A549 (cell line): ENCODE data around the gene KCND3. TPM values are rescaled to one million over a fixed set of nuclear protein-coding genes. Genes with fewer than 3 reads are reported as not detected.

Experiments
- ATAC-seq, 2 experiments: fragments of 200-7000 bp in 1 of 2; fragments of >200 bp in 1 of 2; cut with Nextera tagmentation in 1 of 2; cut with Tn5 transposase in 1 of 2; 3 replicates each; pipeline versions ENCODE4 v1.8.0 to v1.9.1; 2018 to 2020; ENCODE audit warnings: mild to moderate bottlenecking in 1 of 2, moderate library complexity in 1 of 2
- CTCF ChIA-PET: fragments of 300-600 bp; sonication (Branson Sonifier 250); formaldehyde crosslinking; extraction: SDS; loops from one replicate; lab custom pipeline; 2021; ENCODE audit warnings: antibody characterized with exemption, inconsistent platforms; lab: Yijun Ruan, JAX
- POLR2A ChIA-PET: fragments of 350-600 bp; formaldehyde crosslinking; extraction: SDS; loops from one replicate; lab custom pipeline; 2021; ENCODE audit warnings: antibody characterized with exemption, inconsistent platforms; lab: Yijun Ruan, JAX
- DNase-seq, 2 experiments: peaks; one replicate each; pipeline versions ENCODE4 v3.0.0 to v3.0.0-alpha.2; 2011 to 2016; ENCODE audit warnings: low read depth in 1 of 2, low spot score in 1 of 2
- FAIRE-seq: peaks from 2 replicates; lab custom pipeline; 2011; peaks lifted over from hg19 to GRCh38; lab: Jason Lieb, UNC
- H3K27ac ChIP-seq, 2 experiments: fragments of >200 bp; sonication (Bioruptor Twin); formaldehyde crosslinking; 3 replicates each; pipeline ENCODE4 v1.5.1; 2016 to 2017
- H3K4me1 ChIP-seq: fragments of >200 bp; sonication (Bioruptor Twin); formaldehyde crosslinking; 3 replicates; pipeline ENCODE4 v1.6.1; 2016
- H3K4me2 ChIP-seq: fragments of >200 bp; sonication (Bioruptor Twin); formaldehyde crosslinking; 3 replicates; pipeline ENCODE4 v1.6.1; 2016
- H3K4me3 ChIP-seq: fragments of >200 bp; sonication (Bioruptor Twin); formaldehyde crosslinking; 3 replicates; pipeline ENCODE4 v1.5.1; 2016
- H3K9me3 ChIP-seq: fragments of >200 bp; sonication (Bioruptor Twin); formaldehyde crosslinking; 3 replicates; pipeline ENCODE4 v1.6.1; 2016
- BHLHE40 ChIP-seq: IDR thresholded peaks from 2 replicates; pipeline ENCODE4 v1.6.1; 2012; ENCODE audit warnings: low read depth, low read length, inconsistent platforms
- CHD4 ChIP-seq: fragments of 200-600 bp; sonication (generic); IDR thresholded peaks from 2 replicates; pipeline ENCODE4 v1.6.1; 2016; ENCODE audit warnings: antibody characterized with exemption, mild to moderate bottlenecking, borderline replicate concordance
- EHF ChIP-seq: fragments of 250-450 bp; sonication (Bioruptor Pico); IDR thresholded peaks from 2 replicates; pipeline ENCODE4 v1.5.0; 2020; ENCODE audit warnings: mild to moderate bottlenecking
- EHMT2 ChIP-seq: fragments of 200-600 bp; sonication (generic); IDR thresholded peaks from 2 replicates; pipeline ENCODE4 v1.6.1; 2016; ENCODE audit warnings: antibody characterized with exemption, low read depth, mild to moderate bottlenecking, moderate library complexity
- FOSL2 ChIP-seq, 2 experiments: fragments of 450-650 bp in 1 of 2; fragments of >200 bp in 1 of 2; sonication (Bioruptor Twin) in 1 of 2; formaldehyde crosslinking; IDR thresholded peaks; 2 replicates each; pipeline versions ENCODE4 v1.5.0 to v1.6.1; 2016 to 2020; ENCODE audit warnings: mild to moderate bottlenecking in 1 of 2, moderate library complexity in 1 of 2
- FOXS1 ChIP-seq: fragments of 250-450 bp; sonication (Bioruptor Pico); IDR thresholded peaks from 2 replicates; pipeline ENCODE4 v1.5.0; 2020; ENCODE audit warnings: mild to moderate bottlenecking, moderate library complexity
- JUN ChIP-seq, 2 experiments: fragments of >200 bp; sonication (Bioruptor Twin); formaldehyde crosslinking; IDR thresholded peaks; 2 replicates in 1 of 2; 3 replicates in 1 of 2; pipeline ENCODE4 v1.6.1; 2016 to 2017
- MAFK ChIP-seq: fragments of 450-650 bp; IDR thresholded peaks from 2 replicates; pipeline ENCODE4 v1.6.1; 2014; ENCODE audit not compliant: partially characterized antibody
- MYC ChIP-seq: IDR thresholded peaks from 2 replicates; pipeline ENCODE4 v1.6.1; 2012; ENCODE audit warnings: mild to moderate bottlenecking, inconsistent platforms, low read length, improper control_type of control experiment, borderline replicate concordance
- NFE2L2 ChIP-seq: fragments of 150-350 bp; conservative IDR thresholded peaks from 2 replicates; pipeline ENCODE4 v1.6.1; 2014; ENCODE audit warnings: low read length
- NR3C1 ChIP-seq: fragments of >200 bp; sonication (Bioruptor Twin); formaldehyde crosslinking; IDR thresholded peaks from 3 replicates; pipeline ENCODE4 v1.6.1; 2017
- POLR2AphosphoS2 ChIP-seq: conservative IDR thresholded peaks from 2 replicates; pipeline ENCODE4 v1.6.1; 2012; ENCODE audit warnings: low read length, improper control_type of control experiment, inconsistent platforms
- RAD21 ChIP-seq, 2 experiments: fragments of >200 bp in 1 of 2; sonication (Bioruptor Twin) in 1 of 2; formaldehyde crosslinking in 1 of 2; IDR thresholded peaks in 1 of 2; conservative IDR thresholded peaks in 1 of 2; 2 replicates in 1 of 2; 3 replicates in 1 of 2; pipeline ENCODE4 v1.6.1; 2012 to 2018; ENCODE audit warnings: inconsistent platforms in 1 of 2
- RFX5 ChIP-seq: fragments of 450-650 bp; IDR thresholded peaks from 2 replicates; pipeline ENCODE4 v1.7.1; 2014; ENCODE audit warnings: antibody characterized with exemption, mild to moderate bottlenecking, moderate library complexity
- RNF2 ChIP-seq: fragments of 200-600 bp; sonication (generic); IDR thresholded peaks from 2 replicates; pipeline ENCODE4 v1.6.1; 2016; ENCODE audit warnings: low read depth, mild to moderate bottlenecking, antibody characterized with exemption, moderate library complexity, borderline replicate concordance
- TP53 ChIP-seq: fragments of 250-450 bp; sonication (Bioruptor Pico); IDR thresholded peaks from 2 replicates; pipeline ENCODE4 v1.5.0; 2021; ENCODE audit warnings: mild to moderate bottlenecking, moderate library complexity
- WGBS: methylation state at CpG from one replicate; pipeline ENCODE4 v1.1.6; 2017; ENCODE audit errors: missing lambda C conversion rate; 5-methylcytosine and 5-hydroxymethylcytosine counted together
- polyA plus RNA-seq, 4 experiments: library from polyadenylated mRNA; depleted of rRNA in 3 of 4; stranded (reverse); fragments of >200 nt; fragmentation: RNase III in 1 of 4; extraction: RNeasy Plus Mini Kit Qiagen cat#74134 plus additional on column Dnase treatment in 1 of 4; gene quantifications; 2 replicates in 3 of 4; 3 replicates in 1 of 4; pipeline ENCODE4 v1.2.3, GENCODE V29; 2011 to 2017
- TF ChIP-seq, protein P1 (sequence below): fragments of 250-450 bp; sonication (Bioruptor Pico); IDR thresholded peaks from 2 replicates; pipeline ENCODE4 v1.5.0; 2021; ENCODE audit warnings: mild to moderate bottlenecking, moderate library complexity, borderline replicate concordance
- TF ChIP-seq, protein P2 (sequence below): fragments of >200 bp; sonication (Bioruptor Twin); formaldehyde crosslinking; IDR thresholded peaks from 3 replicates; pipeline ENCODE4 v1.6.1; 2016
- TF ChIP-seq, protein P3 (sequence below): fragments of 250-450 bp; sonication (Bioruptor Pico); IDR thresholded peaks from 2 replicates; pipeline ENCODE4 v1.5.0; 2020; ENCODE audit warnings: low read depth, mild to moderate bottlenecking, moderate library complexity
- TF ChIP-seq, protein P4 (sequence below): fragments of 150-350 bp; IDR thresholded peaks from 2 replicates; pipeline ENCODE4 v1.6.1; 2014; ENCODE audit warnings: low read depth, mild to moderate bottlenecking, low read length
- TF ChIP-seq, protein P5 (sequence below): fragments of 450-650 bp; IDR thresholded peaks from 2 replicates; pipeline ENCODE4 v1.6.1; 2014; ENCODE audit warnings: antibody characterized with exemption

KCND3 gene
- polyA plus RNA-seq, 2 of the 4 experiments (the other 2 are of a cell fraction) = not detected

DNA sequence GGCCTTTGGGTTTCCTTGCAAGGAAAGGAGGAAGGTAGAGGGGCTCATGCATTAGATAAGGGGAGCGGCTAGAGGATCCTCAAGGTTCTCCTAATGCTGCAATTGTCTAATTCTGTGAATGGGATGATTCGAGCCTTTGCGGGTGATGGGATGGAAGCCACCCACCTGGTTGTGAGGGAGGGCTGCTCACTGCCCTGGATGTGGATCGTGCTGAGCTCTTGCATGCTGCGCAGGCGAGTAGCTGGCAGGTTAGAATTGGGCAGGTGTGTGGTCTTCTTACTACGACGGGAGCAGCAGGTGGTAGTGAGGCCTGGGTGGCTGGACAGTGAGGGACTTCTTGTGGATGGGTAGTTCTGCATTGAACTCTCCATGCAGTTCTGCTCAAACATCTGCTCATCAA lies 212.6 kb downstream of the KCND3 start (continued):
- TF ChIP-seq, protein P1, sequence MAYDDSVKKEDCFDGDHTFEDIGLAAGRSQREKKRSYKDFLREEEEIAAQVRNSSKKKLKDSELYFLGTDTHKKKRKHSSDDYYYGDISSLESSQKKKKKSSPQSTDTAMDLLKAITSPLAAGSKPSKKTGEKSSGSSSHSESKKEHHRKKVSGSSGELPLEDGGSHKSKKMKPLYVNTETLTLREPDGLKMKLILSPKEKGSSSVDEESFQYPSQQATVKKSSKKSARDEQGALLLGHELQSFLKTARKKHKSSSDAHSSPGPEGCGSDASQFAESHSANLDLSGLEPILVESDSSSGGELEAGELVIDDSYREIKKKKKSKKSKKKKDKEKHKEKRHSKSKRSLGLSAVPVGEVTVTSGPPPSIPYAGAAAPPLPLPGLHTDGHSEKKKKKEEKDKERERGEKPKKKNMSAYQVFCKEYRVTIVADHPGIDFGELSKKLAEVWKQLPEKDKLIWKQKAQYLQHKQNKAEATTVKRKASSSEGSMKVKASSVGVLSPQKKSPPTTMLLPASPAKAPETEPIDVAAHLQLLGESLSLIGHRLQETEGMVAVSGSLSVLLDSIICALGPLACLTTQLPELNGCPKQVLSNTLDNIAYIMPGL (CRISPR knock-in tag) = no peak
- TF ChIP-seq JUN (IDR thresholded peaks at IDR 0.05) = no peak
- TF ChIP-seq, all 56 proteins: peak for 0

DNA sequence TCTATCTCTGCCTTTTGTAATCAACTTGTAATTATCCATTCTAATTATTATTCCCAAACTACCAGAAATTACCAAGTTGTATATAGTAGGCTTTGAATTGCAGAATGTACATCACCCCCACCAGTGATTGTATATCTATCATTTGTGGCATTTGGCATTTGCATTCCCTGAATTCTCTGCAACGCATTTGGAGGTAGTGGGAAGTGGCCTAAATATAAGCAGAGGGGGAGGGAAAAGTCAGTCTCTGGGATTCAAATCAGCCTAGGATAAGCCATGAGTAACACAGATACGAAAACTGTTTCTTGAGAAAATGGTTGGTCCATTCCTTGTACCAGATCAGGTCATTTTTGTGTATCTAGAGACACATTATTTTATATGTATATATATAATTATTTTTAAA lies 213.1 kb downstream of the KCND3 start:
- no peak overlapping the region for H3K27ac ChIP-seq
- H3K4me2 ChIP-seq = no peak overlapping the region
- FAIRE-seq (no peak), ATAC-seq (no peak)
- no peak overlapping the region for H3K4me3 ChIP-seq
- POLR2A ChIA-PET = no interaction called here
- no peak for TF ChIP-seq MAFK
- no peak for TF ChIP-seq NFE2L2
- no peak for TF ChIP-seq FOSL2 (IDR thresholded peaks at IDR 0.05)
- no peak for TF ChIP-seq FOSL2 (CRISPR knock-in tag; IDR thresholded peaks at IDR 0.05)
- no peak for TF ChIP-seq NR3C1
- no peak for TF ChIP-seq TP53
- no peak for TF ChIP-seq RNF2
- TF ChIP-seq, protein P2, sequence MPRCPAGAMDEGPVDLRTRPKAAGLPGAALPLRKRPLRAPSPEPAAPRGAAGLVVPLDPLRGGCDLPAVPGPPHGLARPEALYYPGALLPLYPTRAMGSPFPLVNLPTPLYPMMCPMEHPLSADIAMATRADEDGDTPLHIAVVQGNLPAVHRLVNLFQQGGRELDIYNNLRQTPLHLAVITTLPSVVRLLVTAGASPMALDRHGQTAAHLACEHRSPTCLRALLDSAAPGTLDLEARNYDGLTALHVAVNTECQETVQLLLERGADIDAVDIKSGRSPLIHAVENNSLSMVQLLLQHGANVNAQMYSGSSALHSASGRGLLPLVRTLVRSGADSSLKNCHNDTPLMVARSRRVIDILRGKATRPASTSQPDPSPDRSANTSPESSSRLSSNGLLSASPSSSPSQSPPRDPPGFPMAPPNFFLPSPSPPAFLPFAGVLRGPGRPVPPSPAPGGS = no peak
- no peak for TF ChIP-seq FOXS1 (CRISPR knock-in tag)
- TF ChIP-seq POLR2AphosphoS2 = no peak
- TF ChIP-seq EHMT2 = no peak
- TF ChIP-seq, all 56 proteins: peak for 0
- no peaks in the 10 kb centered on the region for H3K9me3 ChIP-seq
- 60% methylated on average over 2 of the region's 2 CpGs for WGBS
- H3K4me1 ChIP-seq = no peaks in the 10 kb centered on the region
- no peak for DNase-seq
- CTCF ChIA-PET = no interaction called here

DNA sequence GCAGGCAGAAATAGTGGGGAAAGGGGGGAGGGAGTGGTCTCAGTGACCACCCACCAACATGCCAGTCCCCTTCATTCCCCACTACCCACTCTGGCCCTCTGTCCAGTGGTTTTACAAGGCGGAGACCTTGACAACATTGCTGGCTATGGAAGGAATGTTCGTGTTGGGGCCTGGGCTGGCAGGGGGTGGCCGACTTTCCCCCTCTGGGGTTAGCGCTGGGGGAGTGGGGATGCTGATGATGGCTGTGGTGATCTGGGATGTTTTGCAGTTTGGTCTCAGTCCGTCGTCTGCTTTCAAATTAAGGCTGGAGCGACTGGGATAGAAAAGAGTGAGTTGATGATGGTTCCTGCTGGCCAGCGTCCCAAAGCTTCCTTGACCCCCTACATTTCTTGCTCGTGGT lies 213.5 kb downstream of the KCND3 start:
- ATAC-seq (no peak), DNase-seq (no peak), FAIRE-seq (no peak)
- no peak overlapping the region for H3K4me3 ChIP-seq
- ChIA-PET CTCF (no interaction called here), POLR2A (no interaction called here)
- H3K27ac ChIP-seq = no peak overlapping the region
- TF ChIP-seq, protein P3, sequence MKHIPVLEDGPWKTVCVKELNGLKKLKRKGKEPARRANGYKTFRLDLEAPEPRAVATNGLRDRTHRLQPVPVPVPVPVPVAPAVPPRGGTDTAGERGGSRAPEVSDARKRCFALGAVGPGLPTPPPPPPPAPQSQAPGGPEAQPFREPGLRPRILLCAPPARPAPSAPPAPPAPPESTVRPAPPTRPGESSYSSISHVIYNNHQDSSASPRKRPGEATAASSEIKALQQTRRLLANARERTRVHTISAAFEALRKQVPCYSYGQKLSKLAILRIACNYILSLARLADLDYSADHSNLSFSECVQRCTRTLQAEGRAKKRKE (CRISPR knock-in tag) = no peak
- TF ChIP-seq, protein P4, sequence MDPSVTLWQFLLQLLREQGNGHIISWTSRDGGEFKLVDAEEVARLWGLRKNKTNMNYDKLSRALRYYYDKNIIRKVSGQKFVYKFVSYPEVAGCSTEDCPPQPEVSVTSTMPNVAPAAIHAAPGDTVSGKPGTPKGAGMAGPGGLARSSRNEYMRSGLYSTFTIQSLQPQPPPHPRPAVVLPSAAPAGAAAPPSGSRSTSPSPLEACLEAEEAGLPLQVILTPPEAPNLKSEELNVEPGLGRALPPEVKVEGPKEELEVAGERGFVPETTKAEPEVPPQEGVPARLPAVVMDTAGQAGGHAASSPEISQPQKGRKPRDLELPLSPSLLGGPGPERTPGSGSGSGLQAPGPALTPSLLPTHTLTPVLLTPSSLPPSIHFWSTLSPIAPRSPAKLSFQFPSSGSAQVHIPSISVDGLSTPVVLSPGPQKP = no peak
- TF ChIP-seq POLR2AphosphoS2 (no peak), RFX5 (no peak), NR3C1 (no peak), MYC (no peak), RAD21 (conservative IDR thresholded peaks at IDR 0.05 in 1 of 2, IDR thresholded peaks at IDR 0.05 in 1 of 2) (no peak), CHD4 (no peak), BHLHE40 (no peak), JUN (IDR thresholded peaks at IDR 0.05) (no peak), EHF (CRISPR knock-in tag) (no peak)
- TF ChIP-seq, protein P5, sequence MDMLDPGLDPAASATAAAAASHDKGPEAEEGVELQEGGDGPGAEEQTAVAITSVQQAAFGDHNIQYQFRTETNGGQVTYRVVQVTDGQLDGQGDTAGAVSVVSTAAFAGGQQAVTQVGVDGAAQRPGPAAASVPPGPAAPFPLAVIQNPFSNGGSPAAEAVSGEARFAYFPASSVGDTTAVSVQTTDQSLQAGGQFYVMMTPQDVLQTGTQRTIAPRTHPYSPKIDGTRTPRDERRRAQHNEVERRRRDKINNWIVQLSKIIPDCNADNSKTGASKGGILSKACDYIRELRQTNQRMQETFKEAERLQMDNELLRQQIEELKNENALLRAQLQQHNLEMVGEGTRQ = no peak
- H3K4me1 ChIP-seq = no peaks in the 10 kb centered on the region
- H3K9me3 ChIP-seq = no peaks in the 10 kb centered on the region
- 69% methylated on average over 6 of the region's 9 CpGs for WGBS
- H3K4me2 ChIP-seq = no peak overlapping the region
